T-helper 2 cell (primary cell): Measurements from ENCODE around the gene SLAMF9.

Source experiments
- DNase-seq, 5 experiments: peaks; one replicate each; pipeline versions ENCODE4 v3.0.0 to v3.0.0-alpha.2; 2012 to 2022
- total RNA-seq, 2 donors: gene quantifications; one replicate each; lab custom pipeline; 2026; lab: John Stamatoyannopoulos, UW

Gene SLAMF9
- total RNA-seq = 0 reads per million in 2 donors

DNA sequence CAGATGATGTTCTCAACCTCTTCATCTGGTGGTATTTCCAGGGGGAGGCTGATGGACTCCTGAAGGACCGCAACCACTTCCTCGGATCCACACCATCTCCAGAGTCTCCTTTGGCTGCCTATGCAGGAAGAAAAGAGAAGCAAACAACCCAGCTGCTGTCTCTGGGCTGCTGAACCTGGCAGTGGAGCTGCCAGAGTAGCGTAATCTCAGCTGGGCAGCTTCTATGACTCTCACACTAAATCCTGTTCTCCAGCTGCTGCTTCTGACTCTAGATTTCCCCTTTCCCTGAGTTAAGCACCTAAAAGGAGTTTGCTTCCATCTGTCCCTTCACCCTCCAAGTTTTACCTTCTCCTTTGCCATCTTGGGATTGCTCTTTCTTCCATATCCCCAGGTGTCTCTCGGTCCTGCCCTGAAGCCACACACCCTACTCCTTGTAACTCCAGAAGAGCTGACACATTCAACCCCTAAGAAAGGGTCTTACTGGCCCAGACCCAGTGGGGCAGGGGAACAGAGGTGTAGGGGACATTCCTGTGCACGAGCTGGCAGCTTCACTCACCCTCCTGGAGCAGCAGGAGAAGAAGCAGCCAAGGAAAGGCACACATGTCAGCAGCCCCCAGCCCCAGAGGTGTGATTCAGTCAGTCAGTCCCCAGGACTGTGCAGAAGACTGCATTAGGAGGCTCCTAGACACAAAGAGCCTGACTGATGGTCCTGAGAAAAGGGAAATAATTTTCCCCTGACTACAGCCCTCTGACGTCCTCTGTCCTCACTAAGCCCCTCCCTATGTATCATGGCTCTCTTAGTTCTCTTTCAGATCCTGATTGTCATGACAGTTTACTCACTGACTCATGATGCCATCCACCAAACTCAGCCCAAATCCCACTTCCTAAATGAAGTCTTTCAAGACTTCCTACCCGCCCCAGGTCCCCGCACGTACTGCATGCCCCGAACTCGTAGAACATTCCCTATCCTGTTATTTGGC, at the start of gene SLAMF9:
SLAMF9 (minus strand) TSS at position 702 of the 980 bp plus-strand sequence; CDS start at position 602, 100 bp downstream.
- no peak for DNase-seq

- DNase-seq = no peak
These were observed 47.4 kb upstream of the SLAMF9 start for GRCh38 chr1:160001440-160001839.

GRCh38 chr1:159999204-159999603, 45.2 kb upstream of the SLAMF9 start:
- DNase-seq = no peak

GRCh38 chr1:159996653-159997052, 42.6 kb upstream of the SLAMF9 start:
- DNase-seq = no peak

GRCh38 chr1:159994896-159995295, 40.9 kb upstream of the SLAMF9 start:
- no peak for DNase-seq

DNA sequence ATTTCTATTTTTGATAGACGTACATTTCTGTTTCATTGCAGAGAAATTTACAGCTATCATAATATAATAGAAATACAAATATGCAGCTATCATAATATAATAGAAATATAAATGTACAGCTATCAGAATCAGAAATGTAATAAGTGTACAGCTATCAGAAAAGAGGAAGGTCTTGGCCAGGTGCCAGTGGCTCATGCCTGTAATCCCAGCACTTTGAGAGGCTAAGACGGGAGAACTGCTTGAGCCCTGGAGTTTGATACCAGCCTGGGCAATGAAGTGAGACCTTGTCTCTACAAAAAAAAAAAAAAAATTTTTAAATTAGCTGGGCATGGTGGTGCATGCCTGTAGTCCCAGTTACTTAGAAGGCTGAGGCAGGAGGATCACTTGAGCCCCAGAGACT, 39.9 kb upstream of the SLAMF9 start:
- no peak for DNase-seq

- DNase-seq = no peak
These were observed 38.1 kb upstream of the SLAMF9 start for GRCh38 chr1:159992161-159992560.

GRCh38 chr1:159991513-159991912, 37.5 kb upstream of the SLAMF9 start:
- peak in 1 of 5 experiments; percentile 46 for DNase-seq

DNA sequence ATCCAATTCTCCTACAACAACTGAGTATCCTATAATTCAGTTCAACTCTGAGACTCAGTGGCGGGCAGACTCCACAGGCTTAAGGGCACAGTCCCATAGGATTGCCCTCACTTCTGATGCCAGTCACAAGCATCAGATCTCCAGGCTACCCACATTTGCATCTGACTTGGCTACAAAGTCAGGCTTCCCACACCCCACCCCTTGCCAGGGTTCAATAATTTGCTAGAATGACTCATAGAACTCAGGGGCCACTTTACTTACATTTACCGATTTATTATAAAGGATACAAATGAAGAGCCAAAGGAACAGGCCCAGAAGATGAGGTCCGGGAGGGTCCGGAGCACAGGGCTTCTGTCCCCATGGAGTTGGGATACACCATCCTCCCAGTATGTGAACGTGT, 36.0 kb upstream of the SLAMF9 start:
- DNase-seq = no peak

- no peak for DNase-seq
These were observed 35.5 kb upstream of the SLAMF9 start for GRCh38 chr1:159989581-159989980.

DNA sequence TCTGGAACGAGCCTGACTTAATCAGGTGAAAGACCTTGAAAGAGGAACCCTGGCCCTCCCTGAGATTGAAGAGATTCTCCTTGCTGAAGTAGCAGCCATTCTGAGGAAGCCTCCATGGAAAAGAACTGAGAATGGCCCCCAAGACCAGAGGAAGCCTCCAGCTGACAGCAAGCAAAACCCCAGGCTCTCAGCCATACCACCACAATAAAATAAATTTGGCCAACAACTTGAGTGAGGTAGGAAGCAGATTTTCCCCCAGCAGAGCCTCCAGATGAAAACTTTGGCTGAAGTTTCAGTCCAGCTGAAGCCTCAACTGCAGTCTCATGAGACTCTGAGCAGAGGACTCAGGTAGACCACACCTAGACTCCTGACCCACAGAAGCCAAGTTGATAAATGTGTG, 34.0 kb upstream of the SLAMF9 start:
- DNase-seq = no peak

- no peak for DNase-seq
These were observed 33.1 kb upstream of the SLAMF9 start for GRCh38 chr1:159987186-159987585.

GRCh38 chr1:159986531-159986930, 32.5 kb upstream of the SLAMF9 start:
- no peak for DNase-seq

- no peak for DNase-seq
These were observed 32.1 kb upstream of the SLAMF9 start for GRCh38 chr1:159986093-159986492.

DNA sequence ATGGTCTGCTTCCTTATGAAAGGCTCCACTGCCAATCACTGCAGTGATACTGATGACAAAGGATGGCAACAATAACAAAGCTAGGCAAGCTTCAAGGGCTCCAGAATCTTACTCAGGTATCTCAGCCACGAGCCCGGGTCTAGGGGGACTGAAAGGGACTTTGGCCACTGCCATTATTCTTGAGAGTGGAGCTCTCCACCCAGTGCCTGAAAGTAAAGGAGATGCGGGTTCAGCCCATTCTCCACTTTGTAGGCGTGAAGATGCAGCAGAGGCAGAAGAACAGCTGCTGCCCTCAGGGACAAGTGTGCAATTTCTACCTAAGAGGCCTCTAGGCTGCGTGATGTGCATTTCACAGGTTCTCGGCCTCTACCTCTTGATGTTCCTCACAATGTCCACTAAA, 31.4 kb upstream of the SLAMF9 start:
- no peak for DNase-seq

DNA sequence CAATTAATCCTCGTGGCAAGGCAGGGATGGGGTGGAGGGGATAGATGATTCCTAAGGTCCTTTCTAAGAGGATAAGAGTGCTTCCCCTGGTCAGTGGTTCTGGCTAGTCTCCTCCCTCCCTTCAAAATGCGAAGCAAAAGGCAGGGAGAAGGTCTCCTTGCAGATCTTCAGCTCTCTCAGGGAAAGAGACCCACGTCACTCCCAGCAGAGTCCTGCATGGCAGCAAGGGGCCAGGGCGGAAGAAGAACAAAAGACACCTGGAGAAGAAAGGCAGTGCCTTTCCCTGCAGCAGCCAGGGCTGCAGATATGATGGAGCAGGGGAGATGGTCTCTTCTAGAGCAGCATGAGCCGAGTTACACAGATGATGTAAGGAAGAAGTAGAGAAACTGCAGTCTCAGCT, 29.6 kb upstream of the SLAMF9 start:
- DNase-seq = no peak

DNA sequence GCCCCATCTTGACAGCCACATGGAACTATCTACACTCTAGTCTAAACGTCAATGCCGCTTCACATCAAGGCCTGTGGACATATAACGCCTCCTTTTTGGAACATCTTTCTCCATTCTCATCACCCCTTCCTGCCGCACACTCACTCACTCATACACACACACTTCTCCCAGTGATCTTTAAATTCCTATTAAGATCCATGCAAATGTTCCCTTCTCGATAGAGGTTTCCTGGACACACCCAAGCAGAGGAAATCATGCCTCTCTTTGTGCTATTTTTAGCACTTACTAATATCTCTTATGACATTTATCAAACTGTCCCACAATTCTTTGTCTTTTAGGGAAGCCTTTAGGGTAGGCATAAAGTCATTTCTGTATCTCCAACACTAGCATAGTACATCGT, 28.2 kb upstream of the SLAMF9 start:
- DNase-seq = no peak

DNA sequence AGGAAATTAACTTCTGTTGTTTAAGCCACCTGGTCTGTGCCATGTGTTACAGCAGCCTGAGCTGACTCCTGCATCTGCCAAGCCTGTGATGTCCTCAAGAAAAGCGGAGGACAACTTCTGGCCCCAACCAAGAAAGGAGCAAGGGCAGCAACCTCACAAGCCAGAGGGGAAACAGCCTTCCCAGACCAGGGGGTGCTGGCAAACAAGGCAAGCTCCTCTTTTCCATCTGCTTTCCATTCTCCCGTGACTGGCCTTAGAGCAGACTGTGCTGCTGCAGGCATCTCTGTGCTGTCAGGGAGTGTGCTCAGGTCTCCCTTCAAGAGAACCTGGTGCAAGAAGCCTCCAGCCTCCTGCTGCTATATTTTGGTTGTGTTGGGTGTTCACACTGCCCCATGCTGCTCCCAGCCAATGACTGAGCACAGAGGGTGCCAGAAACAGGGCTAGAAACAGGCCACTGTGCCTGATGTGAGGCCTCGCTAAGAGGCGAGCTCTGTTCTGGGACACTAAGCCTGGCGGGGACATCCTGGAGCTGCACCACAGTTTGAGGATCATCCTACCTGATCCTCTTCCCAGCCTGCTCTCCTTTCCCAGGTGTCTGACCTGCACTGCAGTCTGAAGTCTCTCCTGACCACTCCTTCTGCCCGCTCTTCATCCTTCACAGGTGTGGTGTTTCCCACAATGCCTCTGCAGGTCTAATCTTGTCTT, 27.5 kb upstream of the SLAMF9 start:
- no peak for DNase-seq

DNA sequence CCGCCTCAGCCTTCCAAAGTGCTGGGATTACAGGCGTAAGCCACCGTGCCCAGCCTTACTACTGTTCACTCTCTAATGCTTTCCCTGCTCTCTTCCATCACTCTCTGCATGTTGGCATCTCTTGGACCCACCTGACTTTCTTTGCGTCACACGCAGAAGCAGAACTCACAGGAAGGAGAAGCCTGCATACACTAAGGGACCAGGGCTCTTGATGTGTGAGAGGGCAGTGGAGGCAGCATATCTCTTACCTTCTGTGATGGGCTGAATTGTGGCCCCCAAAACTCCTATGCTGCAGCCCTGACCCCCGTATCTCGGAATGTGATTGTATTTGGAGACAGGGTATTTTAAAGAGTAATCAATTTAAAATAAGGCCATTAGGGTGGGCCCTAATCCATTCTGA, 26.7 kb upstream of the SLAMF9 start:
- DNase-seq = no peak

DNA sequence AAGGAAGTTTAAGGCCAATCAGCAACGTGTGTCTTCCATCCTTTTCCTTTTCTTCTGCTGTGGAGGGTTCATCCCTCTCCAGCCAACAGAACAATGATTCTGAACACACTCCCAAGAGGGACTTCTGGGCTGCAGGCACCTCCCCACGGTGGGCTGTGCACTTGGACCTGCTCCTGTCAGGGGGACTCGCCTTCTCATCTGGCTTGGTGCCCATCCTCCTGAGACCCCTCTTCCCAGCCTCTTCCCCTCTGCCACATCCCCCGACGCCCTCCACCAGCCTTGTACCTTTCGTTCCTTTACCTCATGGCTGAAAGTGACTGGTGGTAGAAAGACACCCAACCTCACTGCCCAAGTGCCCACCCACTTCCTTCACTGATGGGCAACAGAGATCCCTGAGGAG, 26.0 kb upstream of the SLAMF9 start:
- no peak for DNase-seq

DNA sequence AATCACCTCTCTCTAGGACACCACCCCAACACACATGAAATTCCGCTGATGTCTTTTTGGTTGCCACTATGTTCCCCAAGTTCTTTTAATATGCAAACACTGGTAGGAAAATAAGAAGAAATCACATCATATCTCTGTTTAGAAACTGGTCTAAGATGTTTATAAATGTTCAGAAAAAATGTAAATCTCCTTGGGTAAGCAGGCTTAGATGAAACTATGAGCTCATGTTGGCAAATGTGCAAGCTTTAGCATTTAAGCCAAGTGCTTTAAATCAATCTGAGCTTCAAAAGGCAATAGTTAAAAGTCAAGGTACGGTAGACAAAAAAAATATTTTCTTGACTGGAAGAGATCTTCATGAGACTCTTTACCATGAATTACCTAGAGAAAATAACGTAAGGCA, 25.2 kb upstream of the SLAMF9 start:
- no peak for DNase-seq

DNA sequence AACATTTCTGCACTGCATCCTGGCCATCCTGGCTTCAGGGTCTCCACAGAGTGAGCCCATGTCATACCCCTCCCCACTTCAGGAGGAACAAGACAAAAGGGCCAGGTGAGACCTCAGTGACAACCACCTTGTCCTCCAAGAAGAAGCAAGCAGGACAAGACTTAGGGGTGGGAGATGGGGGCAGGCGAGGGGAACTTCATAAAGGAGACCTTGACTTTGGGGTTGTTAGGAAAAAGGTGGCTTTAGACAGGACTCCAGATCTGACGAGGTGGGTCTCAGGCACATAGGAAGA, 24.0 kb upstream of the SLAMF9 start:
- no peak for DNase-seq

DNA sequence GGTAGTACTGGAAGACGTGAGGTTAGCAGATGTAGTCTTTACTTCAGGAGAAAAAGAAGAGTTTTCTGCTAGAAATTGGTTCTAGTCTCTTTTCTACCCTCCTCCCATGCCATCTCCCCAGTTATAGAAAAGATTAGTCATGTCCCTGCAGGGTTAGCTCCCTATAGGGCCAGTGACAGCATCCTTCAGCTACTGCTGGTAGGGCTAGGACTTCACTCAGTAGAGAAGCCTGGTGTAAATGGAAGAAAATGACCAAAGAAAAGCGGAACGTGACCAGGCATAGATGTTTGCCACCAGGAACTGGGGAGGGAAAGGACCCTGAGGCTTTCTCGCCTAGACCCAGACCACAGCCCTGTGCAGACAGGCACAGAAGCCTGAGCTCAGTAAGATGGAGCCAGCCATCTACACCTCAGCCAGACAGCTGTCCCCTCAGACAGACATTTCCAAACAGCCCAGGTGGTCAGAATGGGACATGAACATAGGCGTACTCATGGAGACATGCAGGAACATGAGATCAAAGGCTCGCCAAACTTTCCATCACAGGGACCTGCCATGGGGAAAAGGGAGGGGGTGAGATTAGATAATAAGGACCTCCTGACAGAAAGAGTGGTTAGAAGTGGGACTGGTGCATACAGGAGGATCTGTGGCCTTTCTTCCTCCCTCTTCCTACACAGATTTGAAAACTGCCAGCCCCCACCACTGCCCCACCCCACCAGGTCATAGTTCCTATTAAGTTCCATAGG, 23.5 kb upstream of the SLAMF9 start:
- no peak for DNase-seq
